Measurements from ENCODE around the gene TNS4.

The TNS4 gene

GRCh38 chr17:40536295-40537171 lies 35.1 kb upstream of the TNS4 start:
- DNase-seq, result peak; percentile 40

- no peak for DNase-seq
These were observed 34.5 kb upstream of the TNS4 start for GRCh38 chr17:40535924-40536294.

DNA sequence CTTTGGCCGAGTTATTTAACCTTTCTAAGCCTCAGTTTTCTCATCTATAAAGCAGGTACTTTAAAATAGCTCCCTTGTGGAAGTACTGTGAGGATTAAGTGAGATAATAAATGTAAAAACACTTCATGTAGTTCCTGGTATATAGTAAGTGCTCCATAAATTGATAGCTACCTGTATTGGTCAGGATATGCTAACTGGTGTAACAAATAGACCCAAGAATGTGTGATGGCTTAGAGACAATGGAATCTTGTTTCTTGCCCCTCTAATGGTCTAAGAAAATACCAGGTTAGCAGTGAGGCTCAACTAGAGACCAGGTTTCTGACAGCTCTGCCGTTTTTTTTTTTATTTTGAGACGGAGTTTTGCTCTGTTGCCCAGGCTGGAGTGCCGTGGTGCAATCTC lies 34.0 kb upstream of the TNS4 start:
- DNase-seq, result no peak

DNA sequence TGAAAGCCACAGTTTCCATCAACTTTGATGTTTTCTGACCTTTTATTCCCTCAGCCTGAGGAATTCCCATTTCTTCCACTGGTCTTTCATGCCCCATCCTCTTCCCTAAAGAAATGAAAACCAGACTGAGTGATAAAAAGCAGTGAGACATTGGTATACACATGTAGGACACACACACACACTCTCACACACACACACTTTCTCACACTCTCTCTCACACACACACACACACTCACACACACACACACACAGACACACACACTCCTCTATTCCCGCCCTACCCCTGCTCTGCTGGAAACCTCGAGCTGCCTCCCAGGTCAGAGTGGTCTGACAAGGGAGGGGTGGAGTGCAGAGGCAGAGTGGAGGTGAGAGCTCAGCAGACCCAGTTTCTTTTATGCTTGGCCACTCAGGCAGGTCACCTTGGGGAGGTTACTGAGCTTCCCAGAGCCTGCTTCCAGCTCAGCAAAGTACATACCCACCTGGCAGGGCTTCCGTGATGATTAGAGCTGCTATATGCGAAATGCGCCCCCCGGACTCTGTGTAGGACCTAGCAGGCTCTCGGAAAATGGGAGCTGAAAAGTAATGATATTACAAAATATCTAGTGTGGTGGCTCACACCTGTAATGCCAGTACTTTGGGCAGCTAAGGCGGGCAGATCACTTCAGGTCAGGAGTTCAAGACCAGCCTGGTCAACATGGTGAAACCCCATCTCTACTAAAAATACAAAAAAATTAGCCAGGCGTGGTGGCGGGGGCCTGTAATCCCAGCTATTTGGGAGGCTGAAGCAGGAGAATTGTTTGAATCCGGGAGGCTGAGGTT lies 33.2 kb upstream of the TNS4 start:
- no peak for DNase-seq

GRCh38 chr17:40533896-40534295 lies 32.5 kb upstream of the TNS4 start:
- no peak for DNase-seq

GRCh38 chr17:40532520-40533253 lies 31.3 kb upstream of the TNS4 start:
- no peak for DNase-seq

GRCh38 chr17:40531051-40531991 lies 29.9 kb upstream of the TNS4 start:
- no peak for DNase-seq

DNA sequence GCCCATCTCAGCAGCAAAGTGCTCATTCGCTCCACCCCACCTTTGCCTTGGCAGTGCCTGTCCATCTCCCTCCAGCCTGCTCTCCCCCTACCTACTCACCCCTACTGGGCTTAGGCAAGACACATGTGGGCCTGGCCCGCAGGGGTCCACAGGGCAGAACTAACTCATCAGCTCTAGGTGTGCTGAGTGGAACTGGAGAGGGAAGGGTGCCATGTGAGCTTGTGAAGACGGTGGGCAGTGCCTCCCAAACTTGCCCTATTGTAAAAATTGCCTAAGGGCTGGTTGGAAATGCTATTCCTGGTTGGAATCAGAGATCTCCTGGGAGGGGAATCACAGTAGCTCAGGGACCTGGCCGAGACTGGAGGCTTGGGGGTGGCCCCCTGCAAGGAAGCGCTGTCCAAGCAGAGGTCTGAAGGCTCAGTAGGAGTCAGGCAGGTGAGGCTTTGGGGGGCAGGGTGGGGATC lies 29.1 kb upstream of the TNS4 start:
- no peak for DNase-seq

- DNase-seq, result no peak
These were observed 28.6 kb upstream of the TNS4 start for GRCh38 chr17:40529991-40530390.

- no peak for DNase-seq
These were observed 27.4 kb upstream of the TNS4 start for GRCh38 chr17:40528692-40529417.

- no peak for DNase-seq
These were observed 25.2 kb upstream of the TNS4 start for GRCh38 chr17:40526668-40527067.

DNA sequence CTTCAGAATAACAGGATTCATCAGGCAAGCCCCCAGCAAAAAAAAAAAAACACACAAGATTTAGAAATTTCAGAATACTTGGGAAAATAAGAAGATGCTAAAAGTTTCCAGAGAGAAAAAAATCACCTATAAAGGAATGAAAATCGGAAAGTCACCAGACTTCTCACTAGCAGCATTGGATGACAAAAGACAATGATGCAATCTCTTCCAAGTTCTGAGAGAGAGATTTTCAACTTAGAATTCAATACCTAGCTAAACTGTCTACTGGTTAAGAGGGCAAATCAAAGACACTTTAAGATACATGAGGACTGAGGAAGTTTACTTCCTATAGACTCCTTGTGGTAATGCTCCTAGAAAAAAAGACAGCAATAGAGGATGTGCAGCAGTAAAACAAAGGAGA lies 23.9 kb upstream of the TNS4 start:
- DNase-seq, result no peak

DNA sequence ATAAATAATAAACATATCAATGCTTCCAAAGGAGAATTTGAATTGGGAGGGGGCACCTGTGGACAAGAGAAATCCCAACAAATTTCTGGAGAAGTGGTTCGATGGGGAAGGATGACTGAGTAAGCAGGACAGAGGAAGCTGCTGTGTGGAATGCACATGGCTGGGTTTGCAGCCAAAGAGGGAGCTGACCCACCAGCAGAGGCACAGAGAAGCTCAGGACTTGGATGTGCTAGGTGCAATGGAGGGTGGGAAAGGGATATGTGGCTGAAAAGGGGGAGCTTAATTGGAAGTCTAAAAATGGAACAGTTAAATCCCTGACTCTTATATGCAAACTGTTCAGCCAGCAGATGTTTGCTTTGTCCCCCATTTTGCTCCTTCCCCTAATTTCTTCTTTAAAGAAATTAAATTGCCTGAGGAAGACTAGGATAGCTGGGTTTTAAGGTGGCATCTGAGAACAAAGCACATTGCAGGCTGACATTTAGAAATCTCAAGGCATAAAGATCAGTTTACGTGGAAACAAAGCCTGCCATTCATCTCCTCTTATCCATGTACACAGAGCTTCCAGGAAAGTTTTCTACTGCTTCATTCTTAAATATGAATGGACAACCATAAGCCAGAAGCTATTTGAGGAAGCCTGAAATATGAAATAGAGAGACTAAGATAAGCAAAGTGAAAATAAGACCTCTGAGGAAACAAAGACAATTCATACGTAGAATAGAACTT lies 23.0 kb upstream of the TNS4 start:
- no peak for DNase-seq

- no peak for DNase-seq
These were observed 21.5 kb upstream of the TNS4 start for GRCh38 chr17:40522961-40523310.

GRCh38 chr17:40522250-40522960 lies 21.0 kb upstream of the TNS4 start:
- DNase-seq, result no peak

- no peak for DNase-seq
These were observed 19.6 kb upstream of the TNS4 start for GRCh38 chr17:40520991-40521453.

GRCh38 chr17:40519089-40519775 lies 17.8 kb upstream of the TNS4 start:
- DNase-seq, result no peak

DNA sequence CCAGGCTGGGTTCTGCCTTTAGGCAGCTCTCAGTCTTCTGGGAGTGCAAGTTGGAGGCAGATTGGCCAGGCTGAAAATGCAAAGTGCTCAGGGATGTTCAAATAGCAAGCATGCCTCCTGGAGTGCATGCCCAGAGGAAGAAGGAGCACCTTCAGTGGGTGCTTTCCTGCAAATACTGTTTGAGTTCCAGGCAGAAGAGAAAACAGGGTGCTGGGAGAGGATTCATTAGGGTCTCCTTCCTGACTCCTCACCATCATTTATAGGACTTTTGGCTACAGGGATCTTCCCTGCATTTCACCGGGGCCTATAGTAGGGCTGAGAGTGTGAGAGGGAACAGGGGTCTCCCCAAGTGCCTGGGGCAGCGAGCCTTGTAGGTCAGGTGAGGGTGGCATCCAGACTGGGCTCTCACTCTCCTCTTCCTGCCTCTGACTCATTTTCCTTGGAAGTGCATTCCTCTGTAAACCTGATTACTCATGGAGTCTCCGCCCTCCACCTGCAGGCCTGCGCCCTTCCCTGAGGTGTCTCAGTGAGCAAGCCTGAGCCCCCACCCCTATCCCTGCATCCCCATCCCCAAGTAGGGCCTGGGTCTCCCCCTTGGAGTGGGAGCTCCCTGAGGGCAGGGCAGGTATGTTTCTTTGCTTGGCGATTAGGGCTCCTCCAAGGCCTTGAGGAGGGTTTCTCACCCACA lies 17.1 kb upstream of the TNS4 start:
- DNase-seq, result no peak

DNA sequence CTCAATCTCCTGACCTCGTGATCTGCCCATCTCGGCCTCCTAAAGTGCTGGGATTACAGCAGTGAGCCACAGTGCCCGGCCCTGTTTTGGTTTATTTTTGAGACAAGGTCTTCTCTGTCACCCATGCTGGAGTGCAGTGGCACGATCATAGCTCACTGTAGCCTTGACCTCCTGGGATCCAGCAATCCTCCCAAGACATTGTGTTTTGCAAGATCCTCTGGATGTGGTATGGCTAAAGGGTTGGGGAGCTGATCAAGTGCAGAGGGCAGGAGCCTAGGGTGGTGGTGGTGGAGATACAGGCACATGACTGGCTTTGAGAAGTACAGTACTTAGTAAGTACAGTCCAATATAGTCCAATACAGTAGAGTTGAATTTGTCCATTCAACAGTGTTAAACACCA lies 16.6 kb upstream of the TNS4 start:
- no peak for DNase-seq

Measured in fibroblast of skin of abdomen (primary cell).